Measurements from ENCODE around the gene FOXJ2. TPM values are rescaled to one million over a fixed set of nuclear protein-coding genes. Genes with fewer than 3 reads are reported as not detected.
"Not testable (repeated sequence)": the region's sequence is repeated elsewhere in the genome, so short reads cannot be mapped to it uniquely, and the experiment has no call there.

The FOXJ2 gene
- total RNA-seq, 2 donors from 2014 or later, result 14.3 to 16.9 TPM

- H3K9me3 Mint-ChIP-seq, result no peaks in the 10 kb centered on the region
- ATAC-seq, result no peak
- DNase-seq (ENCODE audit: low spot score in 2 of 2), result no peak
- peak overlapping the region in 1 of 2 donors; percentile 100 for H3K27ac Mint-ChIP-seq
- H3K36me3 Mint-ChIP-seq, result peaks cover 10 to 13% of the 10 kb centered on the region in 2 donors
Measured at GRCh38 chr12:8078916-8079315, 46.4 kb downstream of the FOXJ2 start.

DNA sequence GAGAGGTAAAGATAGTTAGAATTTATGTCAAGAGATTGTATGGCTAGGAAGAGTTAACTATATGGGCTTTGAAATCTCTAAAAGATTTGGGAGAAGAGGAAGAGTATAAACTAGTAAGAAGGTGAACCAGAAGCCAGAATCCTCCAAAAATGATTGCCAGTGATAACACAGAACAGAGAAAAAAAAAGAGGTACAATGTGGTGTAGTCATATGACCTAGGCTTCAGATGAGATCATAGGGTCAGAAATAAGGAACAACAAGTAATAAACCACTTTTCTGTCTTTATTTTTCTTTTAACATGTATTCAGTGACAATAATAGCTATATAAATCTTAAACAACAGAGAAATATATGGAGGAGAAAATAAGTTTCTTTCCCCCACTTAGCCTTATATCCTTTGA, 47.6 kb downstream of the FOXJ2 start:
- Mint-ChIP-seq H3K27ac (peak overlapping the region; percentile 2 to 100), H3K9me3 (no peaks in the 10 kb centered on the region), H3K36me3 (peaks cover 12 to 16% of the 10 kb centered on the region in 2 donors)
- ATAC-seq (no peak), DNase-seq (ENCODE audit: low spot score in 2 of 2) (no peak)

GRCh38 chr12:8081251-8081920, 48.9 kb downstream of the FOXJ2 start:
- peak in 1 of 2 donors; percentile 31 for DNase-seq (ENCODE audit: low spot score in 2 of 2)
- peak in 1 of 2 donors; percentile 30 for ATAC-seq
- peaks cover 16% of the 10 kb centered on the region in 2 donors for H3K36me3 Mint-ChIP-seq
- no peaks in the 10 kb centered on the region for H3K9me3 Mint-ChIP-seq
- H3K27ac Mint-ChIP-seq, result peak overlapping the region; percentile 99 to 100

DNA sequence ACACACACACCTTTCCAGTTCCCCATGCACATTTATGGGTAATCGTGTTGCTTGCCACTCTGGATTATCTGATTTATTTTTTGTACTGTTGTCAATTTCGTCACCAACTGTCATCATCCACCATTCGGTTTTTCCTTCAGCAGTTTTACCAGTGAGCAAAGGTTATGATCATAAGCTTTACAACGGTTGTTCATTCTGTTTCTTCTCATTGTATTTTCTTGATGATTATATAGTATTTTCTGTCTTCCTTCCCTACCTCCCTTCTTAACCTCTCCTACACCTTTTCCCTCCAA, 50.2 kb downstream of the FOXJ2 start:
- Mint-ChIP-seq H3K36me3 (peaks cover 16% of the 10 kb centered on the region in 2 donors), H3K9me3 (no peaks in the 10 kb centered on the region), H3K27ac (peak overlapping the region; percentile 99 to 100)
- DNase-seq (ENCODE audit: low spot score in 2 of 2) (no peak), ATAC-seq (no peak)

DNA sequence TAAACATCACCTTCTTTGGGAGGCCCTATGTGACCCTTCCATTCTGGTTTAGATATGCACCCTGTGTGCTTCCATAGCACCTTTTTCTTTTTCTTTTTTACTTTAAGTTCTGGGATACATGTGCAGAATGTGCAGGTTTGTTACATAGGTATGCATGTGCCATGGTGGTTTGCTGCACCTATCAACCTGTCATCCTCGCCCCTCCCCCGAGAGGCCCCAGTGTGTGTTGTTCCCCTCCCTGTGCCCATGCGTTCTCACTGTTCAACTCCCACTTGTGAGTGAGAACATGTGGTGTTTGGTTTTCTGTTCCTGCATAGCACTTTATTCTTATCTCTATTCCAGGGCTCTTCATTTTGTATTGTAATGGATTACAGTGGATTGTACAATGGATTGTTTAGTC, 51.8 kb downstream of the FOXJ2 start:
- peaks cover 16 to 24% of the 10 kb centered on the region in 2 donors for H3K36me3 Mint-ChIP-seq
- not testable (repeated sequence) for ATAC-seq
- H3K27ac Mint-ChIP-seq, result peak overlapping the region; percentile 50 to 100

GRCh38 chr12:8087666-8088065, 55.1 kb downstream of the FOXJ2 start:
- H3K27ac Mint-ChIP-seq, result peak overlapping the region; percentile 73 to 89
- ATAC-seq (no peak), DNase-seq (ENCODE audit: low spot score in 2 of 2) (no peak)
- peaks cover 14 to 23% of the 10 kb centered on the region in 2 donors for H3K36me3 Mint-ChIP-seq
- no peaks in the 10 kb centered on the region for H3K9me3 Mint-ChIP-seq

More for the DNA sequence above, 51.8 kb downstream of the FOXJ2 start:
- not testable (repeated sequence) for H3K9me3 Mint-ChIP-seq
- peak in 1 of 2 donors; percentile 31 for DNase-seq (ENCODE audit: low spot score in 2 of 2)

- H3K9me3 Mint-ChIP-seq, result no peaks in the 10 kb centered on the region
- peaks cover 14 to 24% of the 10 kb centered on the region in 2 donors for H3K36me3 Mint-ChIP-seq
- H3K27ac Mint-ChIP-seq, result peak overlapping the region; percentile 73 to 89
- peak in 1 of 2 donors; percentile 18 for DNase-seq (ENCODE audit: low spot score in 2 of 2)
- ATAC-seq, result peak; percentile 80 to 89
Measured at GRCh38 chr12:8088574-8088973, 56.1 kb downstream of the FOXJ2 start.

GRCh38 chr12:8089277-8089676, 56.8 kb downstream of the FOXJ2 start:
- peaks cover 9 to 24% of the 10 kb centered on the region in 2 donors for H3K36me3 Mint-ChIP-seq
- ATAC-seq; H3K9me3 Mint-ChIP-seq; DNase-seq (ENCODE audit: low spot score in 2 of 2): not testable (repeated sequence)
- H3K27ac Mint-ChIP-seq, result peak overlapping the region in 1 of 2 donors; percentile 73

GRCh38 chr12:8089716-8090115, 57.2 kb downstream of the FOXJ2 start:
- DNase-seq (ENCODE audit: low spot score in 2 of 2) (no peak), ATAC-seq (no peak)
- Mint-ChIP-seq H3K9me3 (no peaks in the 10 kb centered on the region), H3K27ac (peak overlapping the region in 1 of 2 donors; percentile 73), H3K36me3 (peaks cover 13 to 24% of the 10 kb centered on the region in 2 donors)

DNA sequence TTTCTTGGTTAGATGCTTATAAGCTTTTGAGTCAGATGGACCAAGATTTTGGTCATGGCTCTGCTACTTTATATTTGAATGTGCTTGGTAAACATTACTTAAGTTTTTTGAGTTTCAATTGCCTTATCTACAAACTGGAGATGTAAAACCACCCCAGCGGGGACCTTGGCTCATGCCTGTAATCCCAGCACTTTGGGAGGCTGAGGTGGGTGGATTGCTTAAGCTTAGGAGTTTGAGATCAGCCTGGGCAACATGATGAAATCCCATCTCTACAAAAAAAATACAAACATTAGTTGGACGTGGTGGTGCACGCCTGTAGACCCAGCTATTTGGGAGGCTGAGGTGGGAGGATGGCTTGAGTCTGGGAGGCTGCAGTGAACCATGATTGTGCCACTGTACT, 60.8 kb downstream of the FOXJ2 start:
- H3K27ac Mint-ChIP-seq, result peak overlapping the region in 1 of 2 donors; percentile 16
- no peak for DNase-seq (ENCODE audit: low spot score in 2 of 2)
- H3K36me3 Mint-ChIP-seq, result peaks cover 16 to 25% of the 10 kb centered on the region in 2 donors
- no peak for ATAC-seq
- H3K9me3 Mint-ChIP-seq, result no peaks in the 10 kb centered on the region

DNA sequence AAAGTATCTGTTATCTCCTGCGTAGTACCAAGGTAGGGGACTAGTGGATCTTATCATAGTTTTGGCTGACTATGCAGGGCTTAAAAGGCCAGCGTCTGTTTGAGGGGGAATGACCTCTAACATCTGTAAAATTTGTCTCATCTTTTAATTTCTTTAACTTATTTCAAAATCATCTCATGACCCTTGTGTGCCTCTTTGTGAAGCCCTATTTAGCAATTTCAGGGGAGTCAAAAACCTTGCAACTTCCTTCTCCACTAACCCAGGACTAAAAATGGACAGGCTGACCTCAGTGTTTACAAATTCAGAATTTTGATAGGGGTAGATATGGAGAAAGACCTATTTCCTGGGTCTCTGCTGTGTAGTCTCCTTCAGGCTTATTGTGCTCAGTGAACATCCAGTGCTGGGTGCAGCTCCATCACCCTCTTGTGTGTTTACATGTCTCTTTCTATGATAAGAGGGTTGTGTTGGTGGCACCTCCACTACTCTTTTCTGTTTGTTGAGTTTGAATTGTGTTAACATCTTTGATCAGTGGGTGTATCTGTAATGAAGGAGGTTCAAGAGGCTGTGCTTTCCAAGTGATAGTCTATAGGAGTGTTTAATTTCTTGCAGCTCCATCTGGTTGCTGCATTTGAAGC, 63.9 kb downstream of the FOXJ2 start:
- DNase-seq (ENCODE audit: low spot score in 2 of 2), result no peak
- Mint-ChIP-seq H3K27ac (no peak overlapping the region), H3K9me3 (no peaks in the 10 kb centered on the region), H3K36me3 (peaks cover 16 to 22% of the 10 kb centered on the region in 2 donors)
- ATAC-seq, result no peak

- Mint-ChIP-seq H3K9me3 (no peaks in the 10 kb centered on the region), H3K36me3 (peaks cover 7 to 12% of the 10 kb centered on the region in 2 donors), H3K27ac (peak overlapping the region in 1 of 2 donors; percentile 15)
- peak; percentile 31 to 50 for ATAC-seq
- DNase-seq (ENCODE audit: low spot score in 2 of 2), result no peak
Measured at GRCh38 chr12:8099235-8099634, 66.7 kb downstream of the FOXJ2 start.

Other genes starting within 250 kb of the FOXJ2 start
- gene NANOG, start 243.3 kb upstream of the FOXJ2 start, total RNA-seq, result not detected
- gene SLC2A14, start 159.8 kb upstream of the FOXJ2 start, total RNA-seq, result 1 to 10 TPM in 1 of 2 donors, under 1 TPM in 1; 0.09 to 4.6 TPM
- 100 to 1,000 TPM; 207 to 521 TPM for gene SLC2A3, start 96.5 kb upstream of the FOXJ2 start, total RNA-seq
- gene C3AR1, start 33.6 kb downstream of the FOXJ2 start, total RNA-seq, result 1 to 10 TPM in 1 of 2 donors, under 1 TPM in 1; 0.54 to 3.1 TPM
- 10 to 100 TPM; 23.2 to 43.8 TPM for gene NECAP1, start 49.6 kb downstream of the FOXJ2 start, total RNA-seq
- 1 to 10 TPM; 1.8 to 3.5 TPM for gene CLEC4A, start 90.9 kb downstream of the FOXJ2 start, total RNA-seq
- gene ZNF705A, start 124.3 kb downstream of the FOXJ2 start, total RNA-seq, result not detected
- gene FAM90A1, start 194.9 kb downstream of the FOXJ2 start, total RNA-seq, result under 1 TPM; 0.11 to 0.47 TPM

All from activated naive CD4-positive, alpha-beta T cell treated with anti-CD3 and anti-CD28 coated beads, Interleukin-2, amount 50 U/mL, for 72 hours (primary cell).